IMR-90 (cell line): ENCODE measurements around the gene BANP. TPM values are rescaled to one million over a fixed set of nuclear protein-coding genes. Genes with fewer than 3 reads are reported as not detected.

Source experiments
- ATAC-seq: fragments of 200-7000 bp; cut with Tn5 transposase; 2 replicates; pipeline ENCODE4 v1.9.1; 2020; ENCODE audit warnings: low read depth, mild to moderate bottlenecking, moderate library complexity
- BruUV-seq: library from RNA; stranded (reverse); fragments of 400-500 nt; replicated peaks from 2 replicates; lab custom pipeline; 2021; lab: Mats Ljungman, UMichigan
- CTCF ChIA-PET: fragments of 300-600 bp; formaldehyde crosslinking; extraction: SDS; loops from one replicate; lab custom pipeline; 2021; ENCODE audit warnings: antibody characterized with exemption; lab: Yijun Ruan, JAX
- POLR2A ChIA-PET: fragments of 300-600 bp; sonication (Branson Sonifier 250); formaldehyde crosslinking; loops from one replicate; lab custom pipeline; 2022; ENCODE audit warnings: antibody characterized with exemption; ENCODE audit not compliant: unreplicated experiment; lab: Charles Lee
- DNase-seq: peaks from one replicate; pipeline ENCODE4 v3.0.0; 2013
- H2AFZ ChIP-seq: replicated peaks from 2 replicates; pipeline ENCODE3; 2013; ENCODE audit warnings: low read length, mild to moderate bottlenecking; ENCODE audit not compliant: poor library complexity
- H2AK5ac ChIP-seq: 2 replicates; pipeline ENCODE4 v1.6.1; 2013; ENCODE audit warnings: low read depth, low read length, inconsistent platforms
- H2AK9ac ChIP-seq: replicated peaks from 2 replicates; pipeline ENCODE3; 2013; ENCODE audit warnings: mild to moderate bottlenecking, low read depth, low read length, moderate library complexity; ENCODE audit not compliant: poor library complexity
- H2BK120ac ChIP-seq: 2 replicates; pipeline ENCODE4 v1.6.1; 2013; ENCODE audit warnings: low read depth, low read length, inconsistent platforms
- H2BK15ac ChIP-seq: 3 replicates; pipeline ENCODE4 v1.6.1; 2013; ENCODE audit warnings: low read depth, low read length, inconsistent platforms
- H2BK20ac ChIP-seq: 2 replicates; pipeline ENCODE4 v1.6.1; 2013; ENCODE audit warnings: low read depth, mild to moderate bottlenecking, inconsistent platforms, low read length, moderate library complexity
- H2BK5ac ChIP-seq: 2 replicates; pipeline ENCODE4 v1.6.1; 2013; ENCODE audit warnings: mild to moderate bottlenecking, low read depth, low read length, inconsistent platforms; ENCODE audit not compliant: poor library complexity, severe bottlenecking
- H3K14ac ChIP-seq: replicated peaks from 2 replicates; pipeline ENCODE4 v1.6.1; 2013; ENCODE audit warnings: low read depth, low read length, inconsistent platforms
- H3K18ac ChIP-seq: 2 replicates; pipeline ENCODE4 v1.6.1; 2013; ENCODE audit warnings: low read depth, low read length, control low read depth
- H3K23ac ChIP-seq: 2 replicates; pipeline ENCODE4 v1.6.1; 2013; ENCODE audit warnings: low read depth, low read length, inconsistent platforms
- H3K27ac ChIP-seq: 2 replicates; pipeline ENCODE4 v1.5.1; 2013; ENCODE audit warnings: mild to moderate bottlenecking, control low read depth, low read length; ENCODE audit not compliant: insufficient read depth
- H3K27me3 ChIP-seq: 2 replicates; pipeline ENCODE4 v1.6.1; 2013; ENCODE audit warnings: low read length; ENCODE audit not compliant: control insufficient read depth, insufficient read depth
- H3K36me3 ChIP-seq: 2 replicates; pipeline ENCODE4 v1.6.1; 2013; ENCODE audit warnings: low read length, mixed read lengths; ENCODE audit not compliant: control insufficient read depth, insufficient read depth
- H3K4ac ChIP-seq: 2 replicates; pipeline ENCODE4 v1.6.1; 2013; ENCODE audit warnings: low read depth, low read length, inconsistent platforms
- H3K4me1 ChIP-seq: 2 replicates; pipeline ENCODE4 v1.6.1; 2013; ENCODE audit warnings: low read length, mixed read lengths; ENCODE audit not compliant: control insufficient read depth, insufficient read depth
- H3K4me2 ChIP-seq: 2 replicates; pipeline ENCODE4 v1.6.1; 2013; ENCODE audit warnings: low read depth, mild to moderate bottlenecking, control low read depth, low read length, moderate library complexity
- H3K4me3 ChIP-seq: 2 replicates; pipeline ENCODE4 v1.5.1; 2013; ENCODE audit warnings: low read depth, mild to moderate bottlenecking, control low read depth, low read length, moderate library complexity; ENCODE audit not compliant: insufficient read depth
- H3K56ac ChIP-seq: 2 replicates; pipeline ENCODE4 v1.6.1; 2013; ENCODE audit warnings: low read length, inconsistent platforms; ENCODE audit not compliant: insufficient read depth; ENCODE audit errors: extremely low read depth
- H3K79me1 ChIP-seq, 2 experiments: 2 replicates each; pipeline ENCODE4 v1.6.1; 2013; ENCODE audit warnings: low read length in 2 of 2, inconsistent platforms in 1 of 2, low read depth in 1 of 2
- H3K9ac ChIP-seq: 2 replicates; pipeline ENCODE4 v1.6.1; 2013; ENCODE audit warnings: low read depth, low read length, control low read depth
- H3K9me1 ChIP-seq: 2 replicates; pipeline ENCODE4 v1.6.1; 2013; ENCODE audit warnings: low read length, inconsistent platforms; ENCODE audit not compliant: insufficient read depth
- H3K9me3 ChIP-seq: 2 replicates; pipeline ENCODE4 v1.6.1; 2013; ENCODE audit warnings: low read length; ENCODE audit not compliant: control insufficient read depth, insufficient read depth
- H4K20me1 ChIP-seq: 2 replicates; pipeline ENCODE4 v1.6.1; 2013; ENCODE audit warnings: low read length, inconsistent platforms; ENCODE audit not compliant: insufficient read depth
- H4K5ac ChIP-seq: 2 replicates; pipeline ENCODE4 v1.6.1; 2013; ENCODE audit warnings: mild to moderate bottlenecking, low read depth, low read length, control low read depth
- H4K8ac ChIP-seq, 2 experiments: 2 replicates each; pipeline ENCODE4 v1.6.1; 2013; ENCODE audit warnings: low read depth in 2 of 2, low read length in 2 of 2, control low read depth in 1 of 2, inconsistent platforms in 1 of 2
- H4K91ac ChIP-seq: 2 replicates; pipeline ENCODE4 v1.6.1; 2013; ENCODE audit warnings: low read depth, low read length, inconsistent platforms; ENCODE audit not compliant: insufficient read depth
- BHLHE40 ChIP-seq: fragments of 150-350 bp; IDR thresholded peaks from 2 replicates; pipeline ENCODE4 v1.6.1; 2016; ENCODE audit warnings: mild to moderate bottlenecking, low read depth, low read length
- CEBPB ChIP-seq: IDR thresholded peaks from 2 replicates; pipeline ENCODE4 v1.6.1; 2012; ENCODE audit warnings: low read depth, low read length, improper control_type of control experiment
- ELK1 ChIP-seq: fragments of 150-350 bp; IDR thresholded peaks from 2 replicates; pipeline ENCODE4 v1.6.1; 2016; ENCODE audit warnings: low read depth, mild to moderate bottlenecking, low read length, moderate library complexity, borderline replicate concordance
- MAZ ChIP-seq: IDR thresholded peaks from 2 replicates; pipeline ENCODE4 v1.6.1; 2012; ENCODE audit warnings: low read depth, mild to moderate bottlenecking, low read length, improper control_type of control experiment, moderate library complexity, borderline replicate concordance
- MXI1 ChIP-seq: IDR thresholded peaks from 2 replicates; pipeline ENCODE4 v1.6.1; 2012; ENCODE audit warnings: low read depth, mild to moderate bottlenecking, low read length, moderate library complexity, borderline replicate concordance
- NFE2L2 ChIP-seq: fragments of 150-350 bp; IDR thresholded peaks from 2 replicates; pipeline ENCODE4 v1.6.1; 2016; ENCODE audit warnings: low read depth, mild to moderate bottlenecking, low read length
- RCOR1 ChIP-seq: IDR thresholded peaks from 2 replicates; pipeline ENCODE4 v1.6.1; 2012; ENCODE audit warnings: mild to moderate bottlenecking, low read length, improper control_type of control experiment; ENCODE audit not compliant: insufficient replicate concordance
- RFX5 ChIP-seq: IDR thresholded peaks from 2 replicates; pipeline ENCODE4 v1.8.0; 2012; ENCODE audit warnings: low read depth, mild to moderate bottlenecking, low read length, moderate library complexity
- SMC3 ChIP-seq: fragments of 150-350 bp; IDR thresholded peaks from 2 replicates; pipeline ENCODE4 v1.6.1; 2016; ENCODE audit warnings: low read depth, mild to moderate bottlenecking, antibody characterized with exemption, low read length, moderate library complexity
- WGBS, 2 experiments: methylation state at CpG; one replicate each; pipeline versions ENCODE4 v1.1.5 to v1.1.7; 2013; ENCODE audit warnings: missing lambda C conversion rate in 2 of 2; ENCODE audit not compliant: insufficient read length in 1 of 2; ENCODE audit errors: extremely low coverage in 2 of 2; 5-methylcytosine and 5-hydroxymethylcytosine counted together
- dilution Hi-C: fragments of 300-500 bp; cut with HindIII; formaldehyde crosslinking; loops from one replicate; pipeline ENCODE4 v1.14.3; 2018; ENCODE audit warnings: low sequenced_read_pairs; ENCODE audit not compliant: unreplicated experiment
- in situ Hi-C: fragments of 300-500 bp; cut with MboI; formaldehyde crosslinking; loops from 3 replicates; pipeline ENCODE4 v1.14.3; 2019; ENCODE audit warnings: low sequenced_read_pairs, inconsistent platforms, mixed read lengths
- intact Hi-C: fragments of 100-400 bp; cut with micrococcal nuclease; formaldehyde crosslinking; loops from 2 replicates; pipeline ENCODE4 v1.10.0; 2022
- polyA plus RNA-seq, 3 experiments: library from polyadenylated mRNA; depleted of rRNA; stranded (reverse); fragments of >200 nt; gene quantifications; 2 replicates each; pipeline ENCODE4 v1.2.3, GENCODE V29; 2012; ENCODE audit warnings: low replicate concordance in 1 of 3
- total RNA-seq: library from RNA; depleted of rRNA; stranded (reverse); fragments of >200 nt; gene quantifications from 2 replicates; pipeline ENCODE4 v1.2.3, GENCODE V29; 2012

BANP gene
- total and polyA plus RNA-seq, 2 of the 4 experiments (the other 2 are of a cell fraction), result 17.4 to 17.9 TPM

DNA sequence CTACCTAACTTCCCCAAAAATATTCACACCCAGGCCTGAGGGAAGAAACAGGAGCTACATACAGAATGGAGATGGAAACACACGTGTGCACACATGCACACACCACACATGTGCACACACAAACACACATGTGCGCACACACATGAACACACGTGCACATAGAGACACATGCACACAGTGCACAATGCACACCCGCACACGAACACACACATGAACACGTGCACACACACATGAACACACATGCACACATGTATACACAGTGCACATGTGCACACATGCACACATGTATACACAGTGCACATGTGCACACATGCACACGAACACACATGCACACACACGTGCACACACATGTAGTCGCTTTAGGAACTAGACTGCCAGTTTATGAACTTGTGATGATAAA lies 33.7 kb upstream of the BANP start:
- DNase-seq, result no peak
- Histone ChIP-seq H3K18ac (no peak overlapping the region), H3K4ac (no peak overlapping the region), H4K91ac (no peak overlapping the region), H3K56ac (no peak overlapping the region), H4K20me1 (no peaks in the 10 kb centered on the region), H4K5ac (no peak overlapping the region), H3K14ac (no peak overlapping the region), H3K36me3 (no peaks in the 10 kb centered on the region), H2BK5ac (no peak overlapping the region), H2BK120ac (no peak overlapping the region), H3K4me3 (no peak overlapping the region), H4K8ac (no peak overlapping the region), H3K4me1 (no peaks in the 10 kb centered on the region), H2BK15ac (no peak overlapping the region), H3K4me2 (no peak overlapping the region), H3K79me1 (no peaks in the 10 kb centered on the region), H2BK20ac (no peak overlapping the region), H3K9me3 (no peaks in the 10 kb centered on the region), H3K9me1 (no peaks in the 10 kb centered on the region), H3K9ac (no peak overlapping the region), H2AK9ac (no peak overlapping the region), H3K27me3 (peaks cover 26% of the 10 kb centered on the region), H3K23ac (no peak overlapping the region), H3K27ac (no peak overlapping the region), H2AFZ (no peak overlapping the region), H2AK5ac (no peak overlapping the region)
- ATAC-seq, result no peak
- ChIA-PET POLR2A (no interaction called here), CTCF (no interaction called here)
- in situ Hi-C loops (no loop called here), dilution Hi-C loops (no loop called here), intact Hi-C loops (no loop called here)
- no peak for TF ChIP-seq SMC3
- no peak for TF ChIP-seq CEBPB
- TF ChIP-seq NFE2L2, result no peak
- TF ChIP-seq RFX5, result no peak
- no peak for TF ChIP-seq RCOR1
- TF ChIP-seq BHLHE40, result no peak
- TF ChIP-seq MXI1, result no peak
- no peak for TF ChIP-seq ELK1
- no peak for TF ChIP-seq MAZ
- no TSS peak for BruUV-seq
- WGBS, 2 experiments, result 78% methylated on average over 7 of the region's 9 CpGs; no CpG with 5 or more reads in 1 of the 2 experiments
